GM19035 (cell line): ENCODE data around the gene METTL22.
A peak's percentile ranks its signal among the peaks of the same experiment; 100 is the strongest.

Experiments
- ATAC-seq: cut with Tn5 transposase; IDR thresholded peaks from one replicate; pipeline ENCODE4 v1.9.1; 2021; ENCODE audit not compliant: unreplicated experiment

Gene METTL22

GRCh38 chr16:8663192-8664089 lies 41.9 kb downstream of the METTL22 start:
- no peak for ATAC-seq

GRCh38 chr16:8665529-8665928 lies 44.0 kb downstream of the METTL22 start:
- ATAC-seq = no peak

GRCh38 chr16:8667492-8667891 lies 46.0 kb downstream of the METTL22 start:
- ATAC-seq = no peak

- no peak for ATAC-seq
Observed at GRCh38 chr16:8668113-8668512, 46.6 kb downstream of the METTL22 start.

- no peak for ATAC-seq
Observed at GRCh38 chr16:8669481-8669880, 48.0 kb downstream of the METTL22 start.

GRCh38 chr16:8670014-8670560 lies 48.6 kb downstream of the METTL22 start:
- ATAC-seq = no peak

- peak; percentile 50 for ATAC-seq
Observed at GRCh38 chr16:8673611-8674412, 52.3 kb downstream of the METTL22 start.

- peak; percentile 100 for ATAC-seq
Observed at GRCh38 chr16:8674413-8675022, 53.0 kb downstream of the METTL22 start, which contains the start of gene ABAT. TSS of gene ABAT (plus strand) at chr16:8674617. CDS start at chr16:8735740, 61,123 bp downstream.

GRCh38 chr16:8675183-8676159 lies 54.0 kb downstream of the METTL22 start:
- ATAC-seq = no peak

- no peak for ATAC-seq
Observed at GRCh38 chr16:8676160-8676547, 54.7 kb downstream of the METTL22 start.

GRCh38 chr16:8676737-8677375 lies 55.4 kb downstream of the METTL22 start:
- no peak for ATAC-seq

- ATAC-seq = no peak
Observed at GRCh38 chr16:8677481-8677880, 56.0 kb downstream of the METTL22 start.

GRCh38 chr16:8678068-8678927 lies 56.8 kb downstream of the METTL22 start:
- ATAC-seq = no peak

- no peak for ATAC-seq
Observed at GRCh38 chr16:8679151-8679550, 57.7 kb downstream of the METTL22 start.

GRCh38 chr16:8682551-8683259 lies 61.2 kb downstream of the METTL22 start:
- ATAC-seq = no peak

- ATAC-seq = no peak
Observed at GRCh38 chr16:8683640-8684039, 62.1 kb downstream of the METTL22 start.

- ATAC-seq = no peak
Observed at GRCh38 chr16:8685617-8686016, 64.1 kb downstream of the METTL22 start.

- no peak for ATAC-seq
Observed at GRCh38 chr16:8686031-8686621, 64.6 kb downstream of the METTL22 start.
